Neural crest cell (in vitro differentiated cells): ENCODE measurements around the gene AKAP7. TPM values are rescaled to one million over a fixed set of nuclear protein-coding genes. Genes with fewer than 3 reads are reported as not detected.

Source experiments
- DNase-seq: peaks from one replicate; pipeline ENCODE4 v3.0.0; 2021; ENCODE audit warnings: low read depth, mixed read lengths, low spot score
- H3K27ac Mint-ChIP-seq: one replicate; pipeline ENCODE4 v1.8.0; 2021; ENCODE audit warnings: mild to moderate bottlenecking, mixed read lengths; ENCODE audit not compliant: unreplicated experiment
- H3K27me3 Mint-ChIP-seq: 2 replicates; pipeline ENCODE4 v1.8.0; 2021; ENCODE audit warnings: low read depth, mild to moderate bottlenecking, mixed read lengths
- H3K36me3 Mint-ChIP-seq: 2 replicates; pipeline ENCODE4 v1.8.0; 2021; ENCODE audit warnings: low read depth, mild to moderate bottlenecking, mixed read lengths
- H3K4me1 Mint-ChIP-seq: 2 replicates; pipeline ENCODE4 v1.8.0; 2021; ENCODE audit warnings: mixed read lengths
- H3K4me3 Mint-ChIP-seq: one replicate; pipeline ENCODE4 v1.8.0; 2021; ENCODE audit warnings: mild to moderate bottlenecking, mixed read lengths
- H3K9me3 Mint-ChIP-seq: 2 replicates; pipeline ENCODE4 v1.8.0; 2021; ENCODE audit warnings: mixed read lengths
- CTCF ChIP-seq: fragments of 200-600 bp; sonication (generic); conservative IDR thresholded peaks from 2 replicates; pipeline ENCODE4 v1.5.0; 2021; ENCODE audit warnings: antibody characterized with exemption, mild to moderate bottlenecking
- total RNA-seq: library from RNA; stranded (reverse); gene quantifications from 2 replicates; pipeline ENCODE4 v1.2.1, GENCODE V29; 2021

Gene AKAP7
- total RNA-seq, 1 donor from 2014 or later = 7.8 TPM

- Mint-ChIP-seq H3K27me3 (no peaks in the 10 kb centered on the region), H3K27ac (peak overlapping the region; percentile 53), H3K36me3 (peaks cover 15% of the 10 kb centered on the region), H3K4me3 (no peak overlapping the region), H3K9me3 (peaks cover 7% of the 10 kb centered on the region), H3K4me1 (peaks cover under 1% of the 10 kb centered on the region)
- TF ChIP-seq CTCF = no peak
- DNase-seq = no peak
Measured at GRCh38 chr6:131275273-131275672, 140.0 kb downstream of the AKAP7 start.

GRCh38 chr6:131277591-131277990 is 142.3 kb downstream of the AKAP7 start:
- TF ChIP-seq CTCF = no peak
- no peak overlapping the region for H3K4me3 Mint-ChIP-seq
- H3K27ac Mint-ChIP-seq = no peak overlapping the region
- DNase-seq = no peak
- peaks cover 5% of the 10 kb centered on the region for H3K36me3 Mint-ChIP-seq
- H3K27me3 Mint-ChIP-seq = no peaks in the 10 kb centered on the region
- H3K9me3 Mint-ChIP-seq = peaks cover 6% of the 10 kb centered on the region
- H3K4me1 Mint-ChIP-seq = peaks cover 23% of the 10 kb centered on the region

- Mint-ChIP-seq H3K27me3 (no peaks in the 10 kb centered on the region), H3K36me3 (peaks cover 5% of the 10 kb centered on the region), H3K4me1 (peaks cover 33% of the 10 kb centered on the region), H3K4me3 (peak overlapping the region; percentile 77), H3K9me3 (peaks cover 6% of the 10 kb centered on the region), H3K27ac (peak overlapping the region; percentile 95)
- peak; percentile 19 for DNase-seq
- TF ChIP-seq CTCF = no peak
Measured at GRCh38 chr6:131281471-131282270, 146.4 kb downstream of the AKAP7 start.

GRCh38 chr6:131282365-131282764 is 147.1 kb downstream of the AKAP7 start:
- TF ChIP-seq CTCF = no peak
- Mint-ChIP-seq H3K4me1 (peaks cover 33% of the 10 kb centered on the region), H3K36me3 (peaks cover 5% of the 10 kb centered on the region), H3K9me3 (peaks cover 6% of the 10 kb centered on the region), H3K4me3 (no peak overlapping the region), H3K27ac (no peak overlapping the region), H3K27me3 (no peaks in the 10 kb centered on the region)
- no peak for DNase-seq

- H3K27ac Mint-ChIP-seq = peak overlapping the region; percentile 29
- no peak for DNase-seq
- no peak for TF ChIP-seq CTCF
- no peak overlapping the region for H3K4me3 Mint-ChIP-seq
- peaks cover 33% of the 10 kb centered on the region for H3K4me1 Mint-ChIP-seq
- peaks cover 1% of the 10 kb centered on the region for H3K36me3 Mint-ChIP-seq
- H3K27me3 Mint-ChIP-seq = no peaks in the 10 kb centered on the region
- H3K9me3 Mint-ChIP-seq = peaks cover 4% of the 10 kb centered on the region
Measured at GRCh38 chr6:131283466-131284175, 148.4 kb downstream of the AKAP7 start.
